Measurements from ENCODE around the gene TTLL13.

DNA sequence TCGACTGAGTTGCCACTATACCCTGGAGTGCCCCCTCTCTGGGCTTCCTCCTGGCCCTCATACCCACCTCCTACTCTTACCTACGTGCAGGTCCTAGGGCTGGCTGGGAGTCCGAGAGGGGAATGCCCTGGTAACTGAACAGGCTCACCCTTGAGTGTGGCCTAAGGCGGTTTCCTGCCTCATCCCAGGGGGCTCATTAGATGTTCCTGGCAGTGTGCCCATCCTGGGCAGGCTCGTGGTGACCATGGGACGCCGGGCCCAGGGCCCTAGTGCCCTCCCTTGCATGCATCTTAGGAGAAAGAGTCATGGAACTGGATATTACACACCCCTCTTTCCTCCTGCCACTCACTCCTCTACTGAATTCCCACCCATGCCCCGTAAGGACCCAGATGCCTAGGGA, 45.4 kb upstream of the TTLL13 start:
- TF ChIP-seq, protein P1, sequence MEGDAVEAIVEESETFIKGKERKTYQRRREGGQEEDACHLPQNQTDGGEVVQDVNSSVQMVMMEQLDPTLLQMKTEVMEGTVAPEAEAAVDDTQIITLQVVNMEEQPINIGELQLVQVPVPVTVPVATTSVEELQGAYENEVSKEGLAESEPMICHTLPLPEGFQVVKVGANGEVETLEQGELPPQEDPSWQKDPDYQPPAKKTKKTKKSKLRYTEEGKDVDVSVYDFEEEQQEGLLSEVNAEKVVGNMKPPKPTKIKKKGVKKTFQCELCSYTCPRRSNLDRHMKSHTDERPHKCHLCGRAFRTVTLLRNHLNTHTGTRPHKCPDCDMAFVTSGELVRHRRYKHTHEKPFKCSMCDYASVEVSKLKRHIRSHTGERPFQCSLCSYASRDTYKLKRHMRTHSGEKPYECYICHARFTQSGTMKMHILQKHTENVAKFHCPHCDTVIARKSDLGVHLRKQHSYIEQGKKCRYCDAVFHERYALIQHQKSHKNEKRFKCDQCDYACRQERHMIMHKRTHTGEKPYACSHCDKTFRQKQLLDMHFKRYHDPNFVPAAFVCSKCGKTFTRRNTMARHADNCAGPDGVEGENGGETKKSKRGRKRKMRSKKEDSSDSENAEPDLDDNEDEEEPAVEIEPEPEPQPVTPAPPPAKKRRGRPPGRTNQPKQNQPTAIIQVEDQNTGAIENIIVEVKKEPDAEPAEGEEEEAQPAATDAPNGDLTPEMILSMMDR (IDR thresholded peaks at IDR 0.05; ENCODE audit: poor library complexity): no peak
- TF ChIP-seq EZH2 (IDR thresholded peaks at IDR 0.05; ENCODE audit: borderline replicate concordance): no peak

Measured in hepatocyte (in vitro differentiated cells).